ENCODE measurements around the gene AAGAB.

AAGAB gene

GRCh38 chr15:67178569-67179210, 75.8 kb downstream of the AAGAB start:
- DNase-seq (ENCODE audit: insufficient read length, low spot score) (no peak), FAIRE-seq (no peak)
- no peak for TF ChIP-seq PAX5 (IDR thresholded peaks at IDR 0.05; ENCODE audit: insufficient read depth, low read length, severe bottlenecking)
- TF ChIP-seq POLR2A (IDR thresholded peaks at IDR 0.05; ENCODE audit: low read depth, low read length) = no peak
- no peak for TF ChIP-seq SPI1 (IDR thresholded peaks at IDR 0.05; ENCODE audit: low read depth, low read length)
- no peak for TF ChIP-seq TAF1 (IDR thresholded peaks at IDR 0.05; ENCODE audit: low read depth, low read length)
- TF ChIP-seq POU2F2 (IDR thresholded peaks at IDR 0.05; ENCODE audit: low read depth, low read length) = no peak
- TF ChIP-seq POLR2AphosphoS5 (IDR thresholded peaks at IDR 0.05; ENCODE audit: low read depth, low read length) = no peak

GRCh38 chr15:67177752-67178151, 76.7 kb downstream of the AAGAB start:
- FAIRE-seq = no peak
- no peak for TF ChIP-seq POLR2A (IDR thresholded peaks at IDR 0.05; ENCODE audit: low read depth, low read length)
- TF ChIP-seq SPI1 (IDR thresholded peaks at IDR 0.05; ENCODE audit: low read depth, low read length) = no peak
- no peak for TF ChIP-seq TAF1 (IDR thresholded peaks at IDR 0.05; ENCODE audit: low read depth, low read length)
- no peak for TF ChIP-seq PAX5 (IDR thresholded peaks at IDR 0.05; ENCODE audit: insufficient read depth, low read length, severe bottlenecking)
- TF ChIP-seq POU2F2 (IDR thresholded peaks at IDR 0.05; ENCODE audit: low read depth, low read length) = no peak
- no peak for TF ChIP-seq POLR2AphosphoS5 (IDR thresholded peaks at IDR 0.05; ENCODE audit: low read depth, low read length)
- no peak for DNase-seq (ENCODE audit: insufficient read length, low spot score)

GRCh38 chr15:67176195-67176971, 78.1 kb downstream of the AAGAB start:
- FAIRE-seq = no peak
- DNase-seq (ENCODE audit: insufficient read length, low spot score) = no peak

GRCh38 chr15:67175643-67176071, 78.8 kb downstream of the AAGAB start:
- no peak for TF ChIP-seq POLR2AphosphoS5 (IDR thresholded peaks at IDR 0.05; ENCODE audit: low read depth, low read length)
- TF ChIP-seq PAX5 (IDR thresholded peaks at IDR 0.05; ENCODE audit: insufficient read depth, low read length, severe bottlenecking) = no peak
- peak; percentile 35; the same call in 1 of the 2 replicates for TF ChIP-seq SPI1 (IDR thresholded peaks at IDR 0.05; ENCODE audit: low read depth, low read length)
- no peak for TF ChIP-seq TAF1 (IDR thresholded peaks at IDR 0.05; ENCODE audit: low read depth, low read length)
- no peak for TF ChIP-seq POU2F2 (IDR thresholded peaks at IDR 0.05; ENCODE audit: low read depth, low read length)
- TF ChIP-seq POLR2A (IDR thresholded peaks at IDR 0.05; ENCODE audit: low read depth, low read length) = no peak
- no peak for DNase-seq (ENCODE audit: insufficient read length, low spot score)
- no peak for FAIRE-seq

More at GRCh38 chr15:67176195-67176971, 78.1 kb downstream of the AAGAB start:
- TF ChIP-seq SPI1 (IDR thresholded peaks at IDR 0.05; ENCODE audit: low read depth, low read length) = no peak

GRCh38 chr15:67174864-67175573, 79.4 kb downstream of the AAGAB start:
- FAIRE-seq (no peak), DNase-seq (ENCODE audit: insufficient read length, low spot score) (no peak)
- TF ChIP-seq TAF1 (IDR thresholded peaks at IDR 0.05; ENCODE audit: low read depth, low read length) (no peak), POU2F2 (IDR thresholded peaks at IDR 0.05; ENCODE audit: low read depth, low read length) (no peak), POLR2AphosphoS5 (IDR thresholded peaks at IDR 0.05; ENCODE audit: low read depth, low read length) (no peak), SPI1 (IDR thresholded peaks at IDR 0.05; ENCODE audit: low read depth, low read length) (no peak)

GRCh38 chr15:67174446-67174845, 80.0 kb downstream of the AAGAB start:
- TF ChIP-seq TAF1 (IDR thresholded peaks at IDR 0.05; ENCODE audit: low read depth, low read length) = no peak
- TF ChIP-seq POU2F2 (IDR thresholded peaks at IDR 0.05; ENCODE audit: low read depth, low read length) = no peak
- TF ChIP-seq SPI1 (IDR thresholded peaks at IDR 0.05; ENCODE audit: low read depth, low read length) = 0 out of 2 replicates have a peak, but pooled peaks have one; percentile 14
- FAIRE-seq (no peak), DNase-seq (ENCODE audit: insufficient read length, low spot score) (no peak)

- TF ChIP-seq TAF1 (IDR thresholded peaks at IDR 0.05; ENCODE audit: low read depth, low read length) = no peak
- TF ChIP-seq POLR2AphosphoS5 (IDR thresholded peaks at IDR 0.05; ENCODE audit: low read depth, low read length) = no peak
- no peak for TF ChIP-seq PAX5 (IDR thresholded peaks at IDR 0.05; ENCODE audit: insufficient read depth, low read length, severe bottlenecking)
- no peak for TF ChIP-seq POLR2A (IDR thresholded peaks at IDR 0.05; ENCODE audit: low read depth, low read length)
- no peak for TF ChIP-seq POU2F2 (IDR thresholded peaks at IDR 0.05; ENCODE audit: low read depth, low read length)
- no peak for TF ChIP-seq SPI1 (IDR thresholded peaks at IDR 0.05; ENCODE audit: low read depth, low read length)
- FAIRE-seq = no peak
- DNase-seq (ENCODE audit: insufficient read length, low spot score) = no peak
These were observed 80.7 kb downstream of the AAGAB start for GRCh38 chr15:67173786-67174185.

- TF ChIP-seq PAX5 (IDR thresholded peaks at IDR 0.05; ENCODE audit: insufficient read depth, low read length, severe bottlenecking) = no peak
- TF ChIP-seq POU2F2 (IDR thresholded peaks at IDR 0.05; ENCODE audit: low read depth, low read length) = no peak
- TF ChIP-seq TAF1 (IDR thresholded peaks at IDR 0.05; ENCODE audit: low read depth, low read length) = no peak
- no peak for TF ChIP-seq POLR2AphosphoS5 (IDR thresholded peaks at IDR 0.05; ENCODE audit: low read depth, low read length)
- TF ChIP-seq POLR2A (IDR thresholded peaks at IDR 0.05; ENCODE audit: low read depth, low read length) = no peak
- no peak for TF ChIP-seq SPI1 (IDR thresholded peaks at IDR 0.05; ENCODE audit: low read depth, low read length)
- FAIRE-seq (no peak), DNase-seq (ENCODE audit: insufficient read length, low spot score) (no peak)
These were observed 81.5 kb downstream of the AAGAB start for GRCh38 chr15:67173005-67173404.

- FAIRE-seq = no peak
- no peak for DNase-seq (ENCODE audit: insufficient read length, low spot score)
- TF ChIP-seq TAF1 (IDR thresholded peaks at IDR 0.05; ENCODE audit: low read depth, low read length) = no peak
- TF ChIP-seq POU2F2 (IDR thresholded peaks at IDR 0.05; ENCODE audit: low read depth, low read length) = no peak
- TF ChIP-seq SPI1 (IDR thresholded peaks at IDR 0.05; ENCODE audit: low read depth, low read length) = no peak
- no peak for TF ChIP-seq PAX5 (IDR thresholded peaks at IDR 0.05; ENCODE audit: insufficient read depth, low read length, severe bottlenecking)
- TF ChIP-seq POLR2A (IDR thresholded peaks at IDR 0.05; ENCODE audit: low read depth, low read length) = no peak
- TF ChIP-seq POLR2AphosphoS5 (IDR thresholded peaks at IDR 0.05; ENCODE audit: low read depth, low read length) = no peak
These were observed 82.3 kb downstream of the AAGAB start for GRCh38 chr15:67172172-67172571.

All from GM12891 (cell line).